GM12873 (cell line): ENCODE results near the gene KAZN.

Experiments
- CTCF ChIP-seq: IDR thresholded peaks from 2 replicates; pipeline ENCODE4 v1.5.1; 2012; ENCODE audit warnings: low read depth, mild to moderate bottlenecking, moderate library complexity, low read length, control low read depth; ENCODE audit not compliant: insufficient read depth; ENCODE audit errors: missing control alignments

Gene KAZN

GRCh38 chr1:14853518-14853917 lies 255.0 kb downstream of the KAZN start:
- TF ChIP-seq CTCF, result no peak

GRCh38 chr1:14855268-14855667 lies 256.8 kb downstream of the KAZN start:
- no peak for TF ChIP-seq CTCF

GRCh38 chr1:14855801-14856200 lies 257.3 kb downstream of the KAZN start:
- no peak for TF ChIP-seq CTCF

- TF ChIP-seq CTCF, result no peak
Observed at GRCh38 chr1:14857436-14858195, 259.1 kb downstream of the KAZN start.

GRCh38 chr1:14862114-14862771 lies 263.8 kb downstream of the KAZN start:
- TF ChIP-seq CTCF, result no peak

GRCh38 chr1:14865106-14865505 lies 266.6 kb downstream of the KAZN start:
- TF ChIP-seq CTCF, result no peak

GRCh38 chr1:14866911-14867612 lies 268.6 kb downstream of the KAZN start:
- TF ChIP-seq CTCF, result no peak
